ENCODE data around the gene TRAPPC5. TPM values are rescaled to one million over a fixed set of nuclear protein-coding genes. Genes with fewer than 3 reads are reported as not detected.

The TRAPPC5 gene
- total RNA-seq, 2 experiments from 2014 or later: 80.1 to 91.0 TPM

GRCh38 chr19:7670790-7671189 is 9.8 kb upstream of the TRAPPC5 start:
- H3K4me3 Mint-ChIP-seq: no peak overlapping the region
- ATAC-seq (no peak), DNase-seq (no peak)
- H3K4me1 Mint-ChIP-seq: peaks cover 19% of the 10 kb centered on the region
- CTCF ChIA-PET: interaction anchor here (1.6 to 2.1 kb wide), 5 partner anchors 10 to 303 kb away, joined by 4 to 11 read pairs (median 5); partner anchors contain the start of gene TRAPPC5
- H3K27me3 Mint-ChIP-seq: peaks cover 31% of the 10 kb centered on the region
- no peaks in the 10 kb centered on the region for H3K9me3 Mint-ChIP-seq (ENCODE audit: low read depth)
- no peak overlapping the region for H3K27ac Mint-ChIP-seq
- H3K36me3 Mint-ChIP-seq: no peaks in the 10 kb centered on the region

DNA sequence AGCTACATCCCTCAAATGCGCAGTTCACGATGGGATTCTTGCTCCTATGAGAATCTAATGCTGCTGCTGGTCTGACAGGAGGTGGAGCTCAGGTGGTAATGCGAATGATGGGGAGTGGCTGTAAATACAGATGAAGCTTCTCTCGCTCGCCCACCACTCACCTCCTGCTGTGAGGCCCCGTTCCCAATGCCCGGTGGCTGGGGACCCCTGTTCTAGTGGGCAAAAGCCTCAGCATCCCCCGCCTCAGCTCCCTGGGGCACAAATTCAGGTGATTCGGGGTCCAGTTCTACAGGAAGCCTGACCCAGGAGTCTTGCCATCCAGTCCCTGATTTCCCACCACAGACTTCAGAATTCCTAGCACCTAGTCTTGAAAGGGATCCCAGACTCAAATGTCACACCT is 8.1 kb upstream of the TRAPPC5 start:
- H3K4me3 Mint-ChIP-seq: no peak overlapping the region
- DNase-seq (no peak), ATAC-seq (no peak)
- H3K27me3 Mint-ChIP-seq: peaks cover 42% of the 10 kb centered on the region
- H3K9me3 Mint-ChIP-seq (ENCODE audit: low read depth): no peaks in the 10 kb centered on the region
- CTCF ChIA-PET: interaction anchor here (2.1 kb wide), 1 partner anchor 8 kb away, joined by 11 read pairs; the partner anchor contains the start of gene TRAPPC5
- H3K36me3 Mint-ChIP-seq: no peaks in the 10 kb centered on the region
- H3K27ac Mint-ChIP-seq: no peak overlapping the region
- H3K4me1 Mint-ChIP-seq: peaks cover 30% of the 10 kb centered on the region

DNA sequence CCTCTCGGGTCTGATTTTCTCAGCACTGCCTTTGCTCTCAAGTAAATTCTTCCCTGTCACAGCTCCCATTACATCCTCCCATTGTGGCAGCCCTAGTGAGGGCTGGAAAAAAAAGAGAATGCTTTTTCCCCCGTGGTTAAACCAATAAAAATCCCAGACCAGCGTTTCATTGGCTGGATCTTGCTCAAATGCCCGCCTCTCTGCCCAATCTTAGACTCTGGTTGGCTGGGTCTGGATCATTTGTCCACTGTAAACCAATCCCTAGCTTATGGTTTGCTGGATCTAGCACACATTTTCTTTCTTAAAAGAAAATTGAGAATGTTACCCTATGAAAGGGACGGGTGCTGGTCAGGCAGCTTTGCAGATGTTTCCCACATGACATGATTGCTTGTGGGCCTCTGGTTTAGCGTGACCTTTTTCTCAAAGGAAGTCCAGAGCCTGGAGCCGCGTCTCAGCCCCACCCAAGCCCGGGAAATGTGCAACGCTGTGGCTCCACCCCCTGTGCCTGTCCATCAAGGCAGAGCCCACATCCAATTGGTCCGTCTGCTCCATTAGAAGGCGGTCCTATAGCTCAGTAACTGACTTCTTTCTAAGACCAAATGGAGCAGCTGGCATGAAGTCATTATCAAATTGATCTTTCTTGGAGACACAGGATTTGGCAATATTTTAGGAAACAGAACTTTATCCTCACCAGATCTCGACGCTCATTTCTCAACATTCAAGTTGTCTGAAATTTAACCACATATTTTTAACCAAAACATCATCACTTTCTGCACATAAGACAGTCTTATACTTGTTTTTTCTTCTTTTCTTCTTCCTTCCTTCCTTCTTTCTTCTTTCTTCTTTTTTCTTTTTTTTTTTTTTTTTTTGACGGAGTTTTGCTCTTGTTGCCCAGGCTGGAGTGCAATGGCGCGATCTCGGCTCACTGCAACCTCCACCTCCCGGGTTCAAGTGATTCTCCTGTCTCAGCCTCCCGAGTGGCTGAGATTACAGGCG is 6.3 kb upstream of the TRAPPC5 start:
- Mint-ChIP-seq H3K27me3 (peaks cover 51% of the 10 kb centered on the region), H3K36me3 (no peaks in the 10 kb centered on the region), H3K27ac (no peak overlapping the region), H3K4me1 (peaks cover 33% of the 10 kb centered on the region), H3K9me3 (ENCODE audit: low read depth) (no peaks in the 10 kb centered on the region), H3K4me3 (no peak overlapping the region)
- peak; percentile 69 for ATAC-seq
- DNase-seq: peak; percentile 50
- CTCF ChIA-PET: interaction anchor here (1.5 kb wide), 1 partner anchor 22 kb away, joined by 4 read pairs; no protein-coding TSS in a partner anchor

- H3K4me1 Mint-ChIP-seq: peaks cover 32% of the 10 kb centered on the region
- CTCF ChIA-PET: interaction anchor here (1.0 kb wide), 1 partner anchor 123 kb away, joined by 4 read pairs; no protein-coding TSS in a partner anchor
Observed at GRCh38 chr19:7676376-7676775, 4.3 kb upstream of the TRAPPC5 start.

DNA sequence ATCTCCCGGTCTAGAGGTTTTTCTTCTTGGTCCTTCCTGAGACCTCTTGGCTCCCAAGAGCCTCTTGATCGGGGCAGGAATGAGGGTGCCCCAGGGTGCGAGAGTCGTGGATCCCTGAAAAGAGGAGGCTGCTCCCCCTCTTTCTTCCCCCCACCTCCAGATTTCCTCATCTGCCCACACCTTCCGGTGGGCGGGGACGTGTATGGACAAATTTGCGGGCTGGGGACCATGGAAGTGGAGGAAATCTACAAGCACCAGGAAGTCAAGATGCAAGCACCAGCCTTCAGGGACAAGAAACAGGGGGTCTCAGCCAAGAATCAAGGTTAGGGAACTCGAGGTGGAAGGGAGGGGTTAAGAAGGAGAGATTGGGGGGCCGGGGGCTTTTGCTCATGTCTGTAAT is 3.8 kb upstream of the TRAPPC5 start, which contains the start of gene MCEMP1:
MCEMP1 (plus strand) TSS at position 237 of the 400 bp plus-strand sequence; CDS start at position 268, 31 bp downstream.
- H3K36me3 Mint-ChIP-seq: peaks cover 2% of the 10 kb centered on the region
- CTCF ChIA-PET: interaction anchor here (1.0 kb wide), 1 partner anchor 18 kb away, joined by 3 read pairs; no protein-coding TSS in a partner anchor

More at GRCh38 chr19:7676376-7676775, 4.3 kb upstream of the TRAPPC5 start:
- no peak for ATAC-seq
- Mint-ChIP-seq H3K27ac (no peak overlapping the region), H3K9me3 (ENCODE audit: low read depth) (no peaks in the 10 kb centered on the region), H3K4me3 (no peak overlapping the region), H3K36me3 (no peaks in the 10 kb centered on the region), H3K27me3 (peaks cover 38% of the 10 kb centered on the region)
- DNase-seq: no peak

DNA sequence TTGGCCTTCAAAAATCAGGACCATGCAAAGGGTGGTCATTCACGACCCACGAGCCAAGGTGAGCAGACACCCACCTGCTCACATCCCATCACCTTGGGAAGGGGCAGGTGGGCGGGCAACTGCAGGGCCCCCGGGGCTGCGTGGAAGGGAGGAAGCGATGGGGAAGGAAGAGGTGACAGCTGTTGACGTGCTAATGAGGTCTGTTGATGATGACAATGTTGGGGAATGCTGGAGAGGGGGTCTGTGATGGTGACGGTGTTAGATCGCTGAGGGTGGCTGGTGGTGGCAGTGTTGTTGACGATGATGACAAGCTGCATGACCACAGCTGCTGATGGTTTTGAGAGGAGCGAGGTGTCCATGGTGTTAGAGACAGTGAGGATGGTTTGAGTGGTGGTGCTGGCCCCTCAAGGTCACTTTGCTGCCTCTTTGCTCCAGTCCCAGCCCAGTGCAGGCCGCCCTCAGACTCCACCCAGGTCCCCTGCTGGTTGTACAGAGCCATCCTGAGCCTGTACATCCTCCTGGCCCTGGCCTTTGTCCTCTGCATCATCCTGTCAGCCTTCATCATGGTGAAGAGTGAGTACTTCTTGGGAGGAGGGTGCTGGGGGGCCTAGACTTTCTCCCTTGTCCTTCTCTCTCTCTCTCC is 2.8 kb upstream of the TRAPPC5 start:
- CTCF ChIA-PET: interaction anchor here (1.0 to 1.8 kb wide), 4 partner anchors 19 to 122 kb away, joined by 3 to 8 read pairs (median 4); no protein-coding TSS in a partner anchor
- H3K36me3 Mint-ChIP-seq: peaks cover 6% of the 10 kb centered on the region
- H3K27ac Mint-ChIP-seq: no peak overlapping the region
- peaks cover 33% of the 10 kb centered on the region for H3K27me3 Mint-ChIP-seq
- H3K4me3 Mint-ChIP-seq: no peak overlapping the region
- no peak for DNase-seq
- no peaks in the 10 kb centered on the region for H3K9me3 Mint-ChIP-seq (ENCODE audit: low read depth)
- peaks cover 40% of the 10 kb centered on the region for H3K4me1 Mint-ChIP-seq
- no peak for ATAC-seq

More for the DNA sequence above, 3.8 kb upstream of the TRAPPC5 start, which contains the start of gene MCEMP1:
- Mint-ChIP-seq H3K27me3 (peaks cover 35% of the 10 kb centered on the region), H3K4me1 (peaks cover 35% of the 10 kb centered on the region), H3K9me3 (ENCODE audit: low read depth) (no peaks in the 10 kb centered on the region), H3K4me3 (no peak within 1 kb of the TSS), H3K27ac (no peak within 1 kb of the TSS)
- ATAC-seq (no peak), DNase-seq (no peak)

DNA sequence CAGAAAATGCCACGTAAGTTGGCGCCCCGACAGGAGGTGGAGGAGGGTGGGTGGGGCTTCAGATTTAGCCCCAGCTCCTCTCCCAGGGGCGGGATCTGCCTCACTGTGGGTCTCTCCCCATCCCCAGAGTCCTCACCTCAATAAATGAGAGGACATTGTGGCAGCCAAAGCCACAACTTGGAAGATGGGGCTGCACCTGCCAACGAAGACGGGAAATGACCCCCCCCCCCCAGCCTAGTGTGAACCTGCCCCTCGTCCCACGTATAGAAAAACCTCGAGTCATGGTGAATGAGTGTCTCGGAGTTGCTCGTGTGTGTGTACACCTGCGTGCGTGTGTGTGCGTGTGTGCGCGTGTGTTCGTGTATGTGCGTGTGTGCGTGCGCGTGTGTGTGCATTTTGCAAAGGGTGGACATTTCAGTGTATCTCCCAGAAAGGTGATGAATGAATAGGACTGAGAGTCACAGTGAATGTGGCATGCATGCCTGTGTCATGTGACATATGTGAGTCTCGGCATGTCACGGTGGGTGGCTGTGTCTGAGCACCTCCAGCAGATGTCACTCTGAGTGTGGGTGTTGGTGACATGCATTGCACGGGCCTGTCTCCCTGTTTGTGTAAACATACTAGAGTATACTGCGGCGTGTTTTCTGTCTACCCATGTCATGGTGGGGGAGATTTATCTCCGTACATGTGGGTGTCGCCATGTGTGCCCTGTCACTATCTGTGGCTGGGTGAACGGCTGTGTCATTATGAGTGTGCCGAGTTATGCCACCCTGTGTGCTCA is 1.5 kb upstream of the TRAPPC5 start:
- ATAC-seq: peak; percentile 35
- Mint-ChIP-seq H3K27ac (no peak overlapping the region), H3K4me3 (peak overlapping the region; percentile 6), H3K36me3 (peaks cover 8% of the 10 kb centered on the region), H3K27me3 (peaks cover 27% of the 10 kb centered on the region), H3K4me1 (peaks cover 39% of the 10 kb centered on the region), H3K9me3 (ENCODE audit: low read depth) (no peaks in the 10 kb centered on the region)
- CTCF ChIA-PET: interaction anchor here (1.8 kb wide), 1 partner anchor 26 kb away, joined by 8 read pairs; no protein-coding TSS in a partner anchor
- DNase-seq: peak; percentile 75

- Mint-ChIP-seq H3K27ac (no peak overlapping the region), H3K4me3 (peak overlapping the region; percentile 83), H3K9me3 (ENCODE audit: low read depth) (no peaks in the 10 kb centered on the region), H3K27me3 (peaks cover 24% of the 10 kb centered on the region), H3K36me3 (peaks cover 8% of the 10 kb centered on the region), H3K4me1 (peaks cover 35% of the 10 kb centered on the region)
- DNase-seq (no peak), ATAC-seq (no peak)
- CTCF ChIA-PET: interaction anchor here (0.6 to 2.2 kb wide), 42 partner anchors 8 to 580 kb away, joined by 3 to 59 read pairs (median 5); partner anchors contain the start of genes ARHGEF18, CAMSAP3, CLEC4M and FCER2
Observed at GRCh38 chr19:7679771-7680605, 645 bp upstream of the TRAPPC5 start.

- no peaks in the 10 kb centered on the region for H3K9me3 Mint-ChIP-seq (ENCODE audit: low read depth)
- DNase-seq: peak; percentile 91
- ATAC-seq: peak; percentile 62
- H3K4me3 Mint-ChIP-seq: peak overlapping the region; percentile 83
- peaks cover 29% of the 10 kb centered on the region for H3K4me1 Mint-ChIP-seq
- H3K27ac Mint-ChIP-seq: peak overlapping the region; percentile 88
- peaks cover 12% of the 10 kb centered on the region for H3K36me3 Mint-ChIP-seq
- CTCF ChIA-PET: interaction anchor here (0.6 to 2.2 kb wide), 67 partner anchors 10 to 753 kb away, joined by 3 to 59 read pairs (median 4); partner anchors contain the start of genes ARHGEF18, CAMSAP3, CLEC4M and FCER2
- peaks cover 19% of the 10 kb centered on the region for H3K27me3 Mint-ChIP-seq
Observed at GRCh38 chr19:7681340-7682174, 924 bp downstream of the TRAPPC5 start.

DNA sequence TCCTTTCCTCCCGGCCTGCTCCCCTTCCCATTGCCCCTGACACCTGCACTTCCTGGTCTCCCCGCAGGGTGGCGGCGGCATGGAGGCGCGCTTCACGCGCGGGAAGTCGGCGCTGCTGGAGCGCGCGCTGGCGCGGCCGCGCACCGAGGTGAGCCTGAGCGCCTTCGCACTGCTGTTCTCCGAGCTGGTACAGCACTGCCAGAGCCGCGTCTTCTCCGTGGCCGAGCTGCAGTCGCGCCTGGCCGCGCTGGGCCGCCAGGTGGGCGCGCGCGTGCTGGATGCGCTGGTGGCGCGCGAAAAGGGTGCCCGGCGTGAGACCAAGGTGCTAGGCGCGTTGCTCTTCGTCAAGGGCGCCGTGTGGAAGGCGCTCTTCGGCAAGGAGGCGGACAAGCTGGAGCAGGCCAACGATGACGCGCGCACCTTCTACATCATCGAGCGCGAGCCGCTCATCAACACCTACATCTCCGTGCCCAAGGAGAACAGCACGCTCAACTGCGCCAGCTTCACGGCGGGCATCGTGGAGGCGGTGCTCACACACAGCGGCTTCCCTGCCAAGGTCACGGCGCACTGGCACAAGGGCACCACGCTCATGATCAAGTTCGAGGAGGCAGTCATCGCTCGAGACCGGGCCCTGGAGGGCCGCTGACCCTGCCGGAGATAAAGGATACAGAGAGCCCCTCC is 1.7 kb downstream of the TRAPPC5 start:
- no peak for DNase-seq
- H3K27ac Mint-ChIP-seq: peak overlapping the region; percentile 88
- peak overlapping the region; percentile 83 for H3K4me3 Mint-ChIP-seq
- H3K9me3 Mint-ChIP-seq (ENCODE audit: low read depth): no peaks in the 10 kb centered on the region
- peaks cover 23% of the 10 kb centered on the region for H3K4me1 Mint-ChIP-seq
- CTCF ChIA-PET: no interaction called here
- ATAC-seq: no peak
- peaks cover 13% of the 10 kb centered on the region for H3K27me3 Mint-ChIP-seq
- H3K36me3 Mint-ChIP-seq: peaks cover 12% of the 10 kb centered on the region
